ENCODE results near the gene DNAH6. TPM values are rescaled to one million over a fixed set of nuclear protein-coding genes. Genes with fewer than 3 reads are reported as not detected.

DNAH6 gene
- total RNA-seq, 1 donor from 2014 or later = 5.5 TPM

GRCh38 chr2:84483320-84483719 lies 33.0 kb upstream of the DNAH6 start:
- Mint-ChIP-seq H3K9me3 (ENCODE audit: low read depth) (no peaks in the 10 kb centered on the region), H3K27me3 (no peaks in the 10 kb centered on the region), H3K4me3 (ENCODE audit: low read depth) (no peak overlapping the region), H3K27ac (no peak overlapping the region), H3K36me3 (ENCODE audit: insufficient read depth) (no peaks in the 10 kb centered on the region), H3K4me1 (ENCODE audit: low read depth) (peaks cover 31% of the 10 kb centered on the region)
- DNase-seq (ENCODE audit: low spot score, unreplicated experiment) = no peak
- TF ChIP-seq CTCF (IDR thresholded peaks at IDR 0.05; ENCODE audit: unreplicated experiment) = no peak

DNA sequence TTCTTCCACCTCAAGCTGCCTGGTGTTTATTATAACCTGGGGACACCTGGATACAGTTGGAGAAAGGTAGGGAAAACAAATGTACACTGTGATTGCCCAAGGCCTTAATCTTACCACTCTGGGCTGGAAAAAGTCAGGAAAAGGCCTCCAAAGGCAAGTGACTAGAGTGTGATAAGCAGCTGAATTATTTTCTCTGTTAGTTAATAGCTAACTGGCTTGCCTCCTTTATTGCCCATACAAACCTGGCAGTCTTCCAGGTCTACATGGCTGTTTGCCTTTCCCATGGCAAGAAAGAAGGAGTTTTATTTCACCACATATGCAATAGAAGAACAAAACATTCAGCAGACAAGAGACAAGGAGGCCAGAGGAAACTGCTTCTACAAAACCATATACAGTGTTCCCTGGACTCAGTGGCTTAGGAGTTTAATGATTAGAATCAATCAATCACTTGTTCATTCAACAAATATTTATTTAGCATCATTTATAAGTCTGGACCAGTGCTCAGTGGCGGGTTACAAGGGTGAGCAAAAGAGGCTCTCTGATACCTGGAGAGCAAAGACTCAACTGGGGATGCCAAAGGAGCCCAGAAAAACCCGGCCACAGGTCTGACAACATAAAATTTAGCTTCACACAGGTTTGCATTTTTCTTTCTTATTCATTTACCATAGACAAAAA lies 29.7 kb upstream of the DNAH6 start:
- no peaks in the 10 kb centered on the region for H3K27me3 Mint-ChIP-seq
- peak overlapping the region; percentile 43 for H3K4me3 Mint-ChIP-seq (ENCODE audit: low read depth)
- peak overlapping the region; percentile 93 for H3K27ac Mint-ChIP-seq

DNA sequence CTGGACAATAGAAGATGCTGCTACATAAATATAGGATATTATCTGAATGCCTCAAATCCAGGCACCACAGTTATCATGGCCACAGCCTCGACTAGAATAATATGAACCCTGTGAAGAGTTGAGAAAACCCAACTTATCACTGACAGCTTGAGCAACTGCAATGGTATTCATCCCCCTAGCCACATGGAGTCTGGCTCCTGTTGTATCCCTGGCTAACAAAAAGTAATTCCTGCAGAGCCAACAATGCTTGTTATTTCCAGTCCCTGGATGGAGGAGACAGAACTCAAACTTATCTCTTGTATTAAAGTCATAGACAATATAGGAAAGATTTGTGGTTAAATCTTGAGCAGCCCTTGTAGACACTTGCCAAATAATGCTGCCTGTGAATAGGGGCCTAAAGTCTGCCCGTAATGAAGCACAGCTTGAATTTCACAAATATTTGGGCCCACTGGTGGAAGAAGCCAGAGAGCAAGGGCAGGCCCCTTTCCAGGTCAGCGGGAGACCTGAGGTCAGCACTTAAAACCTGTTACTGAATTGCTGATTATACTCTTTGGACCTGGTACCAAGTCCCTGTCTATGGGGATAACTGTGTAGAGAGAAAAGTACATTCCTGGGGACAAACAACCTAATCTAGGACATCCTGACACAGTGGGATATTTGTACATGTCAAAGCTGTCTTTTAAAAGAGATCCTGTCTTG lies 28.9 kb upstream of the DNAH6 start:
- DNase-seq (ENCODE audit: low spot score, unreplicated experiment) = no peak
- peaks cover 6% of the 10 kb centered on the region for H3K9me3 Mint-ChIP-seq (ENCODE audit: low read depth)

More for the DNA sequence above, 29.7 kb upstream of the DNAH6 start:
- no peak for TF ChIP-seq CTCF (IDR thresholded peaks at IDR 0.05; ENCODE audit: unreplicated experiment)
- no peaks in the 10 kb centered on the region for H3K36me3 Mint-ChIP-seq (ENCODE audit: insufficient read depth)
- peaks cover 35% of the 10 kb centered on the region for H3K4me1 Mint-ChIP-seq (ENCODE audit: low read depth)
- peaks cover 6% of the 10 kb centered on the region for H3K9me3 Mint-ChIP-seq (ENCODE audit: low read depth)
- no peak for DNase-seq (ENCODE audit: low spot score, unreplicated experiment)

DNA sequence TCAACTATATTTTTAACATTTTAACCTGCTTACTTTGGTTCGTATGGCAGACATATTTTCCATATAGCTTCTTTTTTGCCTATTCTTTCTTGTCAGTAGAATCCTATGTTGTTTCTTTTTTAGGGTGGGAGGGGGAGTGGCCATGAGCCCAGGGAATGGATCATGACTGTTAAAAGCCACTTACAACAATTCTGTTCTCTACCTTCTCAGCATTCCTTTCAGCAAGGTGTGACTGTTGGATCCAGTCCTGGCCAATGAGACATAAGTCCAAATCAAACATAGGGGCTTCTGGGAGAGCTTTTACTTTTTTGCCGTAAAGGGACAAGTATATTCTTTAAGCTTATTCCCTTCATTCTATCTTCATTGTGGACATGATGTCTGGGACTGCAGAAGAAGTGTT lies 25.0 kb upstream of the DNAH6 start:
- Mint-ChIP-seq H3K4me1 (ENCODE audit: low read depth) (peaks cover 22% of the 10 kb centered on the region), H3K36me3 (ENCODE audit: insufficient read depth) (no peaks in the 10 kb centered on the region), H3K27me3 (no peaks in the 10 kb centered on the region)

More for the DNA sequence above, 28.9 kb upstream of the DNAH6 start:
- Mint-ChIP-seq H3K4me1 (ENCODE audit: low read depth) (peaks cover 35% of the 10 kb centered on the region), H3K36me3 (ENCODE audit: insufficient read depth) (no peaks in the 10 kb centered on the region), H3K4me3 (ENCODE audit: low read depth) (no peak overlapping the region), H3K27ac (peak overlapping the region; percentile 93), H3K27me3 (no peaks in the 10 kb centered on the region)
- no peak for TF ChIP-seq CTCF (IDR thresholded peaks at IDR 0.05; ENCODE audit: unreplicated experiment)

DNA sequence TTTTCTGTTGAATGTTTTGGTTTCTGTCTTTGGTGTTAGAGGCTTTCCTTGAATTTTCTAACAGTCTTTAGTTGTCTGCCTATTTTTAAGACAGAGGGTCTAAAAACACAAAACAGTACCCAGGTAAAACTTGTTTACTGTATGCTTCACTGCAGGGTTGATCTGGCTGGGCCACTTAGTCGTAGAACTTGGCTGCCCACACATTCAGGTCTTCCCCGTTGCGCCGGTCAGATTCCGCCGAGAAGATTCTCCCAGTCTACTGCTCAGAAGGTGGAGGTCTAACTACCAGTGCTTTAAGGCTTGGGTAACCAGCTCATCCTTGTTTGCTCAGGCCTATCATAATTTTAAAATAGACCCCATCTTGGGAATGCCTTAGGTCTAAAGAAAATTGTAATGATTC lies 24.6 kb upstream of the DNAH6 start:
- Mint-ChIP-seq H3K4me3 (ENCODE audit: low read depth) (no peak overlapping the region), H3K27me3 (no peaks in the 10 kb centered on the region), H3K4me1 (ENCODE audit: low read depth) (peaks cover 17% of the 10 kb centered on the region), H3K9me3 (ENCODE audit: low read depth) (peaks cover 6% of the 10 kb centered on the region), H3K36me3 (ENCODE audit: insufficient read depth) (no peaks in the 10 kb centered on the region), H3K27ac (no peak overlapping the region)
- no peak for DNase-seq (ENCODE audit: low spot score, unreplicated experiment)
- TF ChIP-seq CTCF (IDR thresholded peaks at IDR 0.05; ENCODE audit: unreplicated experiment) = no peak

More for the DNA sequence above, 25.0 kb upstream of the DNAH6 start:
- no peak for DNase-seq (ENCODE audit: low spot score, unreplicated experiment)
- Mint-ChIP-seq H3K4me3 (ENCODE audit: low read depth) (no peak overlapping the region), H3K9me3 (ENCODE audit: low read depth) (peaks cover 6% of the 10 kb centered on the region), H3K27ac (no peak overlapping the region)
- no peak for TF ChIP-seq CTCF (IDR thresholded peaks at IDR 0.05; ENCODE audit: unreplicated experiment)
